GM21526 (cell line): ENCODE data around the gene GDI2.

Source experiments
- ATAC-seq: cut with Tn5 transposase; IDR thresholded peaks from one replicate; pipeline ENCODE4 v1.9.1; 2021; ENCODE audit warnings: moderate library complexity; ENCODE audit not compliant: unreplicated experiment, low FRiP score

Gene GDI2

DNA sequence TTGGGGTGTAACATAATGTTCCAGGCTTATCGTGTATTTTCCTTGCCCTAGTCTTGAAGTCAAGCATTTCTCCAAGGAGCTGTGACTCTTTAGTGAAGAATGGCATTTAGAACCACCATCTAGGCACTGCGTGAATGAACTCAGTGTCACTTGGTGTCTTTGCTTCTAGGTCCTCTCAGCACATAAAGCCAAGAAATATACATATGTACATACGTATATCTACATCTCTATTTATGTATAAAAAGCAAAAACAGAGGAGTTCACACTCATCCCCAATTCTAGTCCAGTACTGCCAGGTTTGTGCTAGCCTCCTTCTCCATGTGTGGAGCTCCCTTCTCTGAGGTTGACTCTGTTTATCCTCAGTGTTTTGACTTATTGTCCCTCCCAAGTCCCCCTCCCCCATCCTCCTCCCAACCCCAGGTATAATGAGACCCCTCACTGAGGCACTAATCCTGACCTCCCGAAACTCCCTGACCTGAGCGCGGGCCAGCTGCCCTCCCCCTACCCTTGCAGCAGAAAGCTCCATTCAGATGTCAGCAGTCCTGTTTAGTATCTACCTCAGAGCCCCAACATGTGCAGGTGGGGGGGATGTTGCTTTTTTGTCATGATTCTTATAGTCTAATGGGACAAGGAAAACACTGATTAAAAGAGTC lies 61.5 kb downstream of the GDI2 start:
- ATAC-seq = no peak

DNA sequence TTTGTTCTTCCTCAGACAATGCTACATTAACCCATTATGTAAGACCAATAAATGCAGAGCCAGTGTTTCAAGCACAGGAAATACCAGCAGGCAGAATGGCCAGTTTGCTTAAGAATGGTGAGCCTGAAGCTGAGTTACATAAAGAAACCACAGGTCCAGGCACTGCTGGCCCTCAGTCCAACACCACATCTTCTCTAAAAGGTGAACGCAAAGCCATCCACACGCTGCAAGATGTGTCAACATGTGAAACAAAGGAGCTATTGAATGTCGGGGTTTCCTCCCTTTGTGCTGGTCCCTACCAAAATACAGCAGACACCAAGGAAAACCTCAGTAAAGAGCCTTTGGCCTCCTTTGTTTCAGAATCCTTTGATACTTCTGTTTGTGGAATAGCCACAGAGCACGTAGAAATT lies 64.8 kb downstream of the GDI2 start:
- ATAC-seq = no peak

DNA sequence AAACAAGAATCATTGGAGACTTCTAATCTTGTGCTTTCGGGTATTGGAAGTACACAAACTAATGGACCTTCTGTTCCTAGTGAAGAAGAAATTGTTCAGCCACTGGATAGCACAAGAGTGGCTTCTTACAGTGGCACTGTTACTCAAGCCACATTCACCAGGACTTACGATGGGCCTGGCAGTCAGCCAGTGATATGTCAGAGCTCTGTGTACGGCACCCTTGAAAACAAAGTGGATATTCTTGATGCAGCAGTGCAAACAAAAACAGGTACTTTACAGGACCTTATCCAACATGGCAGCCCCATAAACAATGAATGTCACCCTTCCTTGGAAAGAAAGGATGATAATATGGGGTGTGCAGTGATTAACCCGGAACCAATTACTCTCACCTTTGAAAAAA lies 67.0 kb downstream of the GDI2 start:
- no peak for ATAC-seq

DNA sequence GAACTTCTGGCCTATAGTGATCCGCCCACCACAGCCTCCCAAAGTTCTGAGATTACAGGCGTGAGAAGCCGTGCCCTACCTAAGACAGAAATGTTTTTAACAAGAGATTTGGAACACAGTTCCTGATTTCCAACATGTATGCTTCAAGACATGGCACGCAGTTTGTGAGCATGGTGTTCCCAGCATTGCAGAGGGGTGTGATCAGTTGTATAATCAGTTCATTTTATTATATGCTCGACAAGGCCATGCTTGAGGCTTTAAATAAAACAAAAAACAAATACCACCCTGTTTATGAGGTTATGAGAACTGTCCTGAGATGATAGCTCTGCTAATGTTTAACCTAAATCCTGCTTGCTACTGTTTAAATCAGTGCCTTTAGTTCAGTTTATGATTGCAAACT lies 68.4 kb downstream of the GDI2 start:
- no peak for ATAC-seq

DNA sequence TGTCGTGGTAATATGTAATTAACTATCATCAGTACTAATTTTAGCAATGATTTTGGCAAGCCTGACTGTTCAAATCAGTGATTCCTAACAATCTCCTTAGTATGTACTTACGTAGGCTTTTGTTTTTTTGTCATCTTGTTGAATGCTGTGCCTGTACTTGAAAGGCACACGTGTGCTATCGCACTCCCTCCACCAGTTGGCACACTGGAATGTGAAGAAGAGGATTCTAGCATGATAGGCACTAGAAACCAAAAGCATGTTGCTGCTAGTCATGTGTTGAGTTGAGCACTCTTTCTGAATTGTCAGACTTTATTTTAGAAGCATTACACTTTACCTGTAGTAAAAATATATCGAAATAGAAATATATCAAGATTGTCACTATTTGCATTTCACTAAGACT lies 69.5 kb downstream of the GDI2 start:
- ATAC-seq = no peak

DNA sequence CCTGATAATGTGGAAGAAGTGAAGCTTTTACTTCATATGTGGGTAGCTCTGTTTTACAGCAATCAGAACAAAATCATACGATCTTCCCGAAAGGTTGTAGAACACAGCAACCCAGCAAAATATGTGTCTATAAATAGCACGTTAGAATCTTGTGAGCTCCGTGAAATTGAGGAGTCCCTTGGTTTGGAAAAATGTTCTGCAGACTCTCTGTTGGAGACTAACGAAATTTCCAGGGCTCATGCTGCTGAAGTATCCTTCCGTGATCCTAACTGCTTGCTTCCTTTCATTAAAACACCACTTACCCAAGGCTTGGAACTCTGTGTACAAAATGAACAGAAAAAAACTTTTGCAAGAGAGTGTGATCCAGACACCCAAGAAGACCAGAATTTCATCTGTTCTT lies 71.1 kb downstream of the GDI2 start:
- no peak for ATAC-seq

GRCh38 chr10:5741276-5741675 lies 72.0 kb downstream of the GDI2 start:
- ATAC-seq = no peak

DNA sequence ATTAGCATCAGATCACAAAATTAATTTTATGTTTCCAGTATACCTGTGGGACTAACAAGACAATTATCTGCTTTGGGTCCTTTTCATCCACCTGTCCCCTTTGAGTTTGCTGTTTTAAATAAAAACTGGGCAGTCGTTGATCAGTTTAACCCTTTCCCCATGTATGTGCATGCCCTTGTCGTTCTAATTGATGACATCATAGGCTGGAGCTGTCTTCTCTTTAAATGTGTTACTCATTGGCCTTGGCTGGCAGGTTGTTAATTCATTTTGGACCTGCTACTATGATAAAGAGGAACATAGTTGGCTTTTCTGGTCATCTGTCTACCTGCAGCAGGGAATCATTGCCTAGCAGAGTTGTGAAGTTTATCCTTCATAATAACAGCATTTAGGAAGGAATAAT lies 74.8 kb downstream of the GDI2 start:
- no peak for ATAC-seq

DNA sequence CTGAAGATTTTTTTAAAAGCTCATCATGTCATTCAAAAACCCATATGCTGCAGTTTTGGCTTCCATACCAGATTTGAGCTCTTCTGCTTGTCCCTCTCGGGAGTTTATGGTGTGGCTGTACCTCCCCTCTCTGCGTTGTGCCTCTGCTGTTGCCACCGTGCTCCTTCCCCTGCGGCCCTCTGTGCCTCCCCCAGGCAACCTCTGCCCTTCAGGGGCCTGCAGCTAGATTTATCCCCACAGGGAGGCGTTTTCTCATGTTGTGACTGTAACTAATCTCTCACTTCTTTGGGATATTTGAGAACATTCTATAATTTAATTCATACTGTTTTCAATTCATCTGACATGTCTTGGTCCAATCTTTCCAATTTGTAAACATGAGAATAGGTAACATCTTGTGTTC lies 75.9 kb downstream of the GDI2 start:
- ATAC-seq = no peak

GRCh38 chr10:5736591-5736990 lies 76.6 kb downstream of the GDI2 start:
- ATAC-seq = no peak

- ATAC-seq = no peak
These were observed 78.1 kb downstream of the GDI2 start for GRCh38 chr10:5735119-5735518.

DNA sequence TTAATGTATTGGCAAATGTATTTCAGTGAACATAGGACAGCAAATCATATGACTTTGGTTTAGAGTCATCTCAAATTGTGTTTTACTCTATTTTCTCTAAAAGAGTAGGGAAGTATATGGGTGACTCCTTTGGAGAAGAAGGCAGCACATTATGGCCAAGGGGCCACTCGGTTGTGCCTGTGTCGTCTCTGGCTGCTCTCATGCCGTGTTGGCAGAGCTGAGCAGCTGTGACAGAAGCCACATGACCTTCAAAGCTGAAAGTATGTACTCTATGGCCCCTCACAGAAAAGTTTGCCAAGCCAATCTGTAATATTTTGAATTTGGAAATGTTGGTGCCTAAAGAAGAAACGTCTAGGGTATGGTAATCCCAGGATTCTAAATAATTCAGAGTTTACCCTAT lies 81.1 kb downstream of the GDI2 start:
- no peak for ATAC-seq

DNA sequence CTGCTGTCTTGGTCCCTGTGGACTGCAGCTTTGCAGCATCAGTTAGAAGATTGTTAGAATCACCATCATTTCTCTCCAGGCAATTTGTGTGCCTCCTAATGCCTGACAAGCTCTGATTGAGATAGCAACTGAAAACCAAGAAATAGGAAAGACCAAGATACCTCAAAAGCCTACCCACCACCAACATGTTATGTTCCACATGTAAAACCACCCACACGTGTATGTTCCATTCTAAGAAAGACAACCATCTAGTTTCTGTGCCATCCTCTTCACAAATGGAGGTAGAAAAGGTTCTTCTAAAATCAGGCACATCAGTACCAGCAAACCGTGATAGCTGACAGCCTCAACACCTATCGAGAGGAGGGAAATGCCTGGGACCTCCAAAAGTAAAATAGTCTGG lies 81.7 kb downstream of the GDI2 start:
- no peak for ATAC-seq

DNA sequence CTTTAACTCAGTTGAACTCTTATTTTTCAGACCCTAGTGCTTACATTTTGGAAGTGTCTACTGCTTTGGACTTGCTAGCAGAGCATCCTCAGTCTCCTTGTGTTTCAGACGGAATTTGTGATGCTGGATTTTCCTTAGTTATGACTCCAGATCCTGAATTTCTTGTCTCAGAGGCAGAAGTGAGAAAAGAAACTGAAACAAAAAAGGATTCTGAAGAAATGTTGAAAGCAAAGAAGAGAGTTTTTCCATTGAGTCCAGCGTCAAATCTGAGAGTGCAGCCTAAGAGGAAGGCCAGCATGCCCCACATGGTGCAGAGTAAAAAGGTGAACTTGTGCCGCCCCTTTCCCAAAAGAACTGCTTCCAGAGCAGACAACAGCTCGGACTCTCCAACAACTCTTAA lies 82.5 kb downstream of the GDI2 start:
- ATAC-seq = no peak

DNA sequence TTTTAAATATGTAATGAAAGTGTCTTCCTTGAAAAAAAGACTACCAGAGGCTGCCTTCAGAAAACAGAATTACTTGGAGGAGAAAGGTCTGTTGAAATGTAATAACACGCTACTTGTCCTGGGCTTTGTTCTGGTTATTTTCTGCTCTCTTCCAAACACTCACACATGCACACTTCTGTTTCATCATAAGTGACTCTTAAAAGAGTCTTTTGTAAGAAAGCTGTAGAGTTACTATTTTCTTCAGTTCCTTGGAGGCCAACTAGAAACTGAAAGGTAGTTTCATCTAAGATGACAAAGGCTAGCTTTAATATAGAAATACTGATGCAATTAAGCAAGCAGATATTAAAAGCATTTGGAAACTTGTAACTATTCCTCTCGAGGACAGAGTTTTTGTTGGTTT lies 89.5 kb downstream of the GDI2 start:
- no peak for ATAC-seq

- no peak for ATAC-seq
These were observed 93.1 kb downstream of the GDI2 start for GRCh38 chr10:5720182-5720581.

DNA sequence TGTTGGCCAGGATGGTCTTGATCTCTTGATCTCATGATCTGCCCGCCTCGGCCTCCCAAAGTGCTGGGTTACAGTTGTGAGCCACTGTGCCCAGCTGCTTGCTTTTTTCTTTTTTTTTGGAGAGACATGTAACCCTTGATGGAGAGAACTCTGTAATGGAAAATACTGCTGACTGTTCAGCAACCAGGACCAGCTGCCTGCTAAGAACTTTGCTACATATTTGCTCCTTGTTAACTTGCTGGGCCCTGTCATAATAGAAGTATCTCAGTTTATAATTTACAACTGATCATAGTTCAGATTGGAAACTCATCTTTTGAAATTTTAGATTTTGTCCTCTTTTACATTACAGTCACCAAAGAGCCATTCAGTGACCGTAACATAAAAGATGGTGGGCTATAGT lies 93.7 kb downstream of the GDI2 start:
- no peak for ATAC-seq
